Keratinocyte (primary cell): ENCODE data around the gene PRKAG2. TPM values are rescaled to one million over a fixed set of nuclear protein-coding genes. Genes with fewer than 3 reads are reported as not detected.

Experiments used
- DNase-seq: peaks from one replicate; pipeline ENCODE4 v3.0.0-alpha.2; 2011; ENCODE audit warnings: low read depth, missing footprints, low spot score
- FAIRE-seq: peaks from 2 replicates; lab custom pipeline; 2011; peaks lifted over from hg19 to GRCh38; lab: Jason Lieb, UNC
- H2AFZ ChIP-seq: 2 replicates; pipeline ENCODE4 v1.6.0; 2012; ENCODE audit warnings: low read length, control low read depth, inconsistent platforms; ENCODE audit not compliant: control insufficient read depth
- H3K27ac ChIP-seq: 2 replicates; pipeline ENCODE4 v1.5.1; 2011; ENCODE audit warnings: low read length; ENCODE audit not compliant: control insufficient read depth, insufficient read depth
- H3K27me3 ChIP-seq: 3 replicates; pipeline ENCODE4 v1.6.0; 2011; ENCODE audit warnings: low read length; ENCODE audit not compliant: control insufficient read depth, insufficient read depth; ENCODE audit errors: extremely low read depth
- H3K36me3 ChIP-seq, 2 experiments: 2 replicates in 1 of 2; 3 replicates in 1 of 2; pipeline ENCODE4 v1.5.1; 2011; ENCODE audit warnings: low read length in 2 of 2, mild to moderate bottlenecking in 1 of 2; ENCODE audit not compliant: control insufficient read depth in 2 of 2, insufficient read depth in 2 of 2; ENCODE audit errors: extremely low read depth in 1 of 2
- H3K4me1 ChIP-seq: 3 replicates; pipeline ENCODE4 v1.5.1; 2011; ENCODE audit warnings: low read length; ENCODE audit not compliant: control insufficient read depth, insufficient read depth; ENCODE audit errors: extremely low read depth
- H3K4me2 ChIP-seq: 3 replicates; pipeline ENCODE4 v1.6.0; 2011; ENCODE audit warnings: low read depth, low read length; ENCODE audit not compliant: control insufficient read depth, insufficient read depth; ENCODE audit errors: extremely low read depth
- H3K4me3 ChIP-seq, 3 experiments: fragments of 200-600 bp in 1 of 3; sonication (generic) in 1 of 3; 2 replicates in 2 of 3; 3 replicates in 1 of 3; pipeline ENCODE4 v1.5.1; 2011 to 2016; ENCODE audit warnings: low read length in 3 of 3, mild to moderate bottlenecking in 3 of 3, control low read depth in 2 of 3, inconsistent platforms in 1 of 3, low read depth in 1 of 3, mixed read lengths in 1 of 3, mixed run types in 1 of 3, moderate library complexity in 1 of 3; ENCODE audit not compliant: control insufficient read depth in 2 of 3, insufficient read depth in 2 of 3; ENCODE audit errors: extremely low read depth in 1 of 3
- H3K79me2 ChIP-seq: 2 replicates; pipeline ENCODE4 v1.6.0; 2012; ENCODE audit warnings: low read length; ENCODE audit not compliant: control insufficient read depth, insufficient read depth
- H3K9ac ChIP-seq: 3 replicates; pipeline ENCODE4 v1.6.0; 2011; ENCODE audit warnings: low read length; ENCODE audit not compliant: control insufficient read depth, insufficient read depth; ENCODE audit errors: extremely low read depth
- H3K9me1 ChIP-seq: 3 replicates; pipeline ENCODE4 v1.6.0; 2011; ENCODE audit warnings: low read length; ENCODE audit not compliant: control insufficient read depth, insufficient read depth; ENCODE audit errors: extremely low read depth
- H3K9me3 ChIP-seq: 2 replicates; pipeline ENCODE4 v1.5.1; 2012; ENCODE audit warnings: low read depth, low read length; ENCODE audit not compliant: control insufficient read depth
- H4K20me1 ChIP-seq: 3 replicates; pipeline ENCODE4 v1.6.0; 2011; ENCODE audit warnings: low read length; ENCODE audit not compliant: control insufficient read depth, insufficient read depth; ENCODE audit errors: extremely low read depth
- EZH2 ChIP-seq: IDR thresholded peaks from one replicate; pipeline ENCODE4 v1.6.1; 2012; ENCODE audit warnings: inconsistent platforms, mild to moderate bottlenecking, low read length, moderate library complexity
- dilution Hi-C: fragments of 300-500 bp; cut with MboI; formaldehyde crosslinking; loops from one replicate; pipeline ENCODE4 v1.7.0; 2020; ENCODE audit warnings: low sequenced_read_pairs; ENCODE audit not compliant: extremely low pct_ligation_motif_present
- polyA plus RNA-seq, 5 experiments: library from polyadenylated mRNA; depleted of rRNA in 3 of 5; stranded (reverse) in 3 of 5; stranded (forward) in 1 of 5; unstranded in 1 of 5; fragments of >200 nt; gene quantifications; 1 replicate in 1 of 5; 2 replicates in 3 of 5; 3 replicates in 1 of 5; pipeline versions ENCODE4 v1.2.1 to v1.2.3, GENCODE V29; 2011 to 2012; ENCODE audit warnings: missing spikeins in 2 of 5, low read depth in 1 of 5, low replicate concordance in 1 of 5
- TF ChIP-seq, protein P1 (sequence below), 3 experiments: IDR thresholded peaks in 1 of 3; conservative IDR thresholded peaks in 1 of 3; optimal IDR thresholded peaks in 1 of 3; 2 replicates in 2 of 3; 3 replicates in 1 of 3; pipeline versions ENCODE3 to v1.5.1; 2011; ENCODE audit warnings: low read length in 3 of 3, mild to moderate bottlenecking in 3 of 3, moderate library complexity in 2 of 3, control low read depth in 1 of 3, inconsistent platforms in 1 of 3; ENCODE audit not compliant: insufficient read depth in 2 of 3; ENCODE audit errors: extremely low read depth in 1 of 3

PRKAG2 gene
- polyA plus RNA-seq, 1 donor (not counting 4 experiments of a cell fraction or from before 2014, with no cell fraction given), result 39.5 TPM

GRCh38 chr7:151675196-151675920 lies 201.6 kb downstream of the PRKAG2 start:
- no peak for FAIRE-seq
- H3K4me1 ChIP-seq, result peaks cover 19% of the 10 kb centered on the region
- H3K27me3 ChIP-seq, result no peaks in the 10 kb centered on the region
- H4K20me1 ChIP-seq, result no peaks in the 10 kb centered on the region
- H3K36me3 ChIP-seq, result no peaks in the 10 kb centered on the region
- TF ChIP-seq, protein P1, sequence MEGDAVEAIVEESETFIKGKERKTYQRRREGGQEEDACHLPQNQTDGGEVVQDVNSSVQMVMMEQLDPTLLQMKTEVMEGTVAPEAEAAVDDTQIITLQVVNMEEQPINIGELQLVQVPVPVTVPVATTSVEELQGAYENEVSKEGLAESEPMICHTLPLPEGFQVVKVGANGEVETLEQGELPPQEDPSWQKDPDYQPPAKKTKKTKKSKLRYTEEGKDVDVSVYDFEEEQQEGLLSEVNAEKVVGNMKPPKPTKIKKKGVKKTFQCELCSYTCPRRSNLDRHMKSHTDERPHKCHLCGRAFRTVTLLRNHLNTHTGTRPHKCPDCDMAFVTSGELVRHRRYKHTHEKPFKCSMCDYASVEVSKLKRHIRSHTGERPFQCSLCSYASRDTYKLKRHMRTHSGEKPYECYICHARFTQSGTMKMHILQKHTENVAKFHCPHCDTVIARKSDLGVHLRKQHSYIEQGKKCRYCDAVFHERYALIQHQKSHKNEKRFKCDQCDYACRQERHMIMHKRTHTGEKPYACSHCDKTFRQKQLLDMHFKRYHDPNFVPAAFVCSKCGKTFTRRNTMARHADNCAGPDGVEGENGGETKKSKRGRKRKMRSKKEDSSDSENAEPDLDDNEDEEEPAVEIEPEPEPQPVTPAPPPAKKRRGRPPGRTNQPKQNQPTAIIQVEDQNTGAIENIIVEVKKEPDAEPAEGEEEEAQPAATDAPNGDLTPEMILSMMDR (optimal IDR thresholded peaks at IDR 0.05 in 1 of 3, IDR thresholded peaks at IDR 0.05 in 1 of 3, conservative IDR thresholded peaks at IDR 0.05 in 1 of 3; ENCODE audit: extremely low read depth in 1 of 3, insufficient read depth in 2 of 3, low read length in 3 of 3), result no peak
- TF ChIP-seq EZH2, result no peak
- no peaks in the 10 kb centered on the region for H3K9me3 ChIP-seq
- dilution Hi-C loops, result no loop called here
- no peaks in the 10 kb centered on the region for H3K79me2 ChIP-seq
- no peak overlapping the region for H3K9ac ChIP-seq
- no peak for DNase-seq
- H3K4me3 ChIP-seq, result no peak overlapping the region
- no peak overlapping the region for H3K27ac ChIP-seq
- no peak overlapping the region for H3K4me2 ChIP-seq
- H3K9me1 ChIP-seq, result no peaks in the 10 kb centered on the region
- H2AFZ ChIP-seq, result no peak overlapping the region

DNA sequence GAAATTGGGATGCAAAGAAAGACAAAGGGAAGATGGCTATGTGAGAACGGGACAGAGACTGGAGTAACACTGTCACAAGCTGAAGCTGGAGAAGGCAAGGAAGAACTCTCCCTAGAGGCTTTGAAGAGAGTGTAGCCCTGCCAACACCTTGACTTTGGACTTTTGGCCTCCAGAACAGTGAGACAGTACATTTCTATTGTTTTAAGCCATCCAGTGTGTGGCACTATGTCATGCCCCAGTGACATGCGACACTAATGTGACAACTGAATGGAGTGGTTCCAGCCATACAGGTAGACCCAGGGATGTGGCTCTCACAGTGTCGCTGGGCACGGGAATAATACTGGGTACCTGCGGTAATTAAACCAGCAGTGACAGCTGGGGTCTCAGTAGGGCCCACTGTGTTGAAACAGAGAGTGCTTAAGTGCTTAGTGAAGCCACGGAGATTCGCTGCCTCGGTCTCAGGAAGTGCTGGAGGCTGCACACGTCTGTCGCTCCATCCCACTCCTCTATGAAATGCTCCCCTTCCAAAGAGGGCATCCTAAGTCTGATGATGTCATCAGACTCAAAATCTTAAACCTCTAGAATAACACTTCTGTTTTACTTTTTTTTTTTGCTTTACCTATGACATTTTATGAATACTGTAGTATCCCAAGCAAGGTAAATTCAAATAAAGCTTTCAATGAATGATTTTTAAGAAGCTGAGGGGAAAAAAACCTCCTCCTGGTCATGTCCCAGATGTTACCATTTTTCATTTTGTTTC lies 202.6 kb downstream of the PRKAG2 start:
- TF ChIP-seq, protein P1 (optimal IDR thresholded peaks at IDR 0.05 in 1 of 3, IDR thresholded peaks at IDR 0.05 in 1 of 3, conservative IDR thresholded peaks at IDR 0.05 in 1 of 3; ENCODE audit: extremely low read depth in 1 of 3, insufficient read depth in 2 of 3, low read length in 3 of 3), result no peak
- no peak for TF ChIP-seq EZH2
- Histone ChIP-seq H3K4me1 (peaks cover 9% of the 10 kb centered on the region), H3K9me1 (no peaks in the 10 kb centered on the region), H3K9me3 (no peaks in the 10 kb centered on the region), H4K20me1 (no peaks in the 10 kb centered on the region), H3K4me2 (no peak overlapping the region), H3K27ac (no peak overlapping the region), H3K36me3 (no peaks in the 10 kb centered on the region), H2AFZ (no peak overlapping the region), H3K79me2 (no peaks in the 10 kb centered on the region), H3K4me3 (no peak overlapping the region), H3K9ac (no peak overlapping the region), H3K27me3 (no peaks in the 10 kb centered on the region)
- no peak for FAIRE-seq
- dilution Hi-C loops, result no loop called here
- no peak for DNase-seq
